ENCODE results near the gene C16orf54. TPM values are rescaled to one million over a fixed set of nuclear protein-coding genes. Genes with fewer than 3 reads are reported as not detected.
A peak's percentile ranks its signal among the peaks of the same experiment; 100 is the strongest.
"Not testable (repeated sequence)": the region's sequence is repeated elsewhere in the genome, so short reads cannot be mapped to it uniquely, and the experiment has no call there.

The C16orf54 gene
- total and polyA plus RNA-seq, 2 donors from 2014 or later: 0.39 to 4.9 TPM

- FAIRE-seq: no peak
- DNase-seq: peak in 1 of 5 donors; percentile 60
- Histone ChIP-seq H3K27ac (ENCODE audit: low read depth in 2 of 2, low read length in 2 of 2) (no peak overlapping the region), H3K4me3 (ENCODE audit: low read length in 3 of 3) (no peak overlapping the region), H3K4me1 (ENCODE audit: control insufficient read depth in 2 of 3, insufficient read depth in 2 of 3, low read depth in 1 of 3, low read length in 3 of 3) (peaks cover 0 to 2% (median 0%) of the 10 kb centered on the region in 3 donors), H3K9me3 (ENCODE audit: control insufficient read depth in 2 of 3, insufficient read depth in 1 of 3, low read length in 3 of 3) (no peaks in the 10 kb centered on the region), H3K36me3 (ENCODE audit: control insufficient read depth in 2 of 3, insufficient read depth in 3 of 3, low read length in 3 of 3) (peaks cover 0 to 2% (median 0%) of the 10 kb centered on the region in 3 donors), H3K27me3 (ENCODE audit: control insufficient read depth, insufficient read depth, low read length) (no peaks in the 10 kb centered on the region), H3K9ac (ENCODE audit: low read length in 3 of 3) (no peak overlapping the region)
- intact Hi-C loops (cut with DNase I): no loop called here
- TF ChIP-seq, protein P1, sequence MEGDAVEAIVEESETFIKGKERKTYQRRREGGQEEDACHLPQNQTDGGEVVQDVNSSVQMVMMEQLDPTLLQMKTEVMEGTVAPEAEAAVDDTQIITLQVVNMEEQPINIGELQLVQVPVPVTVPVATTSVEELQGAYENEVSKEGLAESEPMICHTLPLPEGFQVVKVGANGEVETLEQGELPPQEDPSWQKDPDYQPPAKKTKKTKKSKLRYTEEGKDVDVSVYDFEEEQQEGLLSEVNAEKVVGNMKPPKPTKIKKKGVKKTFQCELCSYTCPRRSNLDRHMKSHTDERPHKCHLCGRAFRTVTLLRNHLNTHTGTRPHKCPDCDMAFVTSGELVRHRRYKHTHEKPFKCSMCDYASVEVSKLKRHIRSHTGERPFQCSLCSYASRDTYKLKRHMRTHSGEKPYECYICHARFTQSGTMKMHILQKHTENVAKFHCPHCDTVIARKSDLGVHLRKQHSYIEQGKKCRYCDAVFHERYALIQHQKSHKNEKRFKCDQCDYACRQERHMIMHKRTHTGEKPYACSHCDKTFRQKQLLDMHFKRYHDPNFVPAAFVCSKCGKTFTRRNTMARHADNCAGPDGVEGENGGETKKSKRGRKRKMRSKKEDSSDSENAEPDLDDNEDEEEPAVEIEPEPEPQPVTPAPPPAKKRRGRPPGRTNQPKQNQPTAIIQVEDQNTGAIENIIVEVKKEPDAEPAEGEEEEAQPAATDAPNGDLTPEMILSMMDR (IDR thresholded peaks at IDR 0.05; ENCODE audit: borderline replicate concordance, extremely low read depth, insufficient read depth): no peak
Observed at GRCh38 chr16:29696881-29697331, 48.9 kb downstream of the C16orf54 start.

DNA sequence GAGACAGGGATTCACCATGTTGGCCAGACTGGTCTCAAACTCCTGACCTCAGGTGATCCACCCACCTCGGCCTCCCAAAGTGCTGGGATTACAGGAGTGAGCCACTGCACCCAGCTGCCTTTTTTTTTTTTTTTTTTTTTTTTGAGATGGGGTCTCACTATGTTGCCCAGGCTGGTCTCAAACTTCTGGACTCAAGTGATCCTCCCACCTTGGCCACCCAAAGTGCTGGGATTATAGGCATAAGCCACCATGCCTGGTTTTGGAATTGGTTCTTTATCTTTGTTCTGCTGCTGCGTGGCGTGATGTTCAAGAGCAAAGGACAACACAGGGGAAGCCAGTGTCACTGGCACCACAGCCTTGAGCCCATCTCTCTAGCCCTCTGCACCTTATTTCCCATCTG is 50.1 kb downstream of the C16orf54 start:
- H3K27ac ChIP-seq (ENCODE audit: low read depth in 2 of 2, low read length in 2 of 2); FAIRE-seq; H3K27me3 ChIP-seq (ENCODE audit: control insufficient read depth, insufficient read depth, low read length); H3K9ac ChIP-seq (ENCODE audit: low read length in 3 of 3); intact Hi-C loops (cut with DNase I); H3K4me1 ChIP-seq (ENCODE audit: control insufficient read depth in 2 of 3, insufficient read depth in 2 of 3, low read depth in 1 of 3, low read length in 3 of 3); H3K4me3 ChIP-seq (ENCODE audit: low read length in 3 of 3); H3K36me3 ChIP-seq (ENCODE audit: control insufficient read depth in 2 of 3, insufficient read depth in 3 of 3, low read length in 3 of 3); H3K9me3 ChIP-seq (ENCODE audit: control insufficient read depth in 2 of 3, insufficient read depth in 1 of 3, low read length in 3 of 3): not testable (repeated sequence)
- peak in 1 of 5 donors; percentile 2 for DNase-seq

DNA sequence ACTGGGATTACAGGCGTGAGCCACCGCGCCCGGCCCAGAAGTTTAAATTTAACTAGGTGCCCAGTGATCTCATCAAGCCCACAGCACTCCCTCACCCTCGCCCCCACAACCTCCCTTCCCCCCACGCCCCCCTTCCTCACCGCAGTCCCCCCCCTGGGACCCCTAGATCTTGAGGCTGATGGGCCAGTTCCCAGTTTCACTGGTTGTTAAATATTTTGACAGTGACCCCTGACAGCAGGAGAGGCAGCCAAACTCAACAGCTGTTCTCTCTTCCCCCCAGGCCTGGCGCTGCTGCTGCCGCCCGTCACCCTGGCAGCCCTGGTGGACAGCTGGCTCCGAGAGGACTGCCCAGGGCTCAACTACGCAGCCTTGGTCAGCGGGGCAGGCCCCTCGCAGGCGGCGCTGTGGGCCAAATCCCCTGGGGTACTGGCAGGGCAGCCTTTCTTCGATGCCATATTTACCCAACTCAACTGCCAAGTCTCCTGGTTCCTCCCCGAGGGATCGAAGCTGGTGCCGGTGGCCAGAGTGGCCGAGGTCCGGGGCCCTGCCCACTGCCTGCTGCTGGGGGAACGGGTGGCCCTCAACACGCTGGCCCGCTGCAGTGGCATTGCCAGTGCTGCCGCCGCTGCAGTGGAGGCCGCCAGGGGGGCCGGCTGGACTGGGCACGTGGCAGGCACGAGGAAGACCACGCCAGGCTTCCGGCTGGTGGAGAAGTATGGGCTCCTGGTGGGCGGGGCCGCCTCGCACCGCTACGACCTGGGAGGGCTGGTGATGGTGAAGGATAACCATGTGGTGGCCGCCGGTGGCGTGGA is 51.2 kb downstream of the C16orf54 start:
- intact Hi-C loops (cut with DNase I): no loop called here
- TF ChIP-seq, protein P1 (IDR thresholded peaks at IDR 0.05; ENCODE audit: borderline replicate concordance, extremely low read depth, insufficient read depth): no peak
- peaks cover 0 to 2% (median 0%) of the 10 kb centered on the region in 3 donors for H3K36me3 ChIP-seq (ENCODE audit: control insufficient read depth in 2 of 3, insufficient read depth in 3 of 3, low read length in 3 of 3)
- H3K4me3 ChIP-seq (ENCODE audit: low read length in 3 of 3): no peak overlapping the region
- H3K4me1 ChIP-seq (ENCODE audit: control insufficient read depth in 2 of 3, insufficient read depth in 2 of 3, low read depth in 1 of 3, low read length in 3 of 3): no peaks in the 10 kb centered on the region
- DNase-seq (peak in 2 of 5 donors; percentile 44 to 79), FAIRE-seq (no peak)
- H3K27me3 ChIP-seq (ENCODE audit: control insufficient read depth, insufficient read depth, low read length): no peaks in the 10 kb centered on the region
- no peak overlapping the region for H3K27ac ChIP-seq (ENCODE audit: low read depth in 2 of 2, low read length in 2 of 2)
- no peak overlapping the region for H3K9ac ChIP-seq (ENCODE audit: low read length in 3 of 3)
- H3K9me3 ChIP-seq (ENCODE audit: control insufficient read depth in 2 of 3, insufficient read depth in 1 of 3, low read length in 3 of 3): no peaks in the 10 kb centered on the region

- intact Hi-C loops (cut with DNase I): not testable (repeated sequence)
Observed at GRCh38 chr16:29692606-29693005, 53.2 kb downstream of the C16orf54 start.

More at GRCh38 chr16:29692606-29693005, 53.2 kb downstream of the C16orf54 start:
- not testable (repeated sequence) for FAIRE-seq; H3K36me3 ChIP-seq (ENCODE audit: control insufficient read depth in 2 of 3, insufficient read depth in 3 of 3, low read length in 3 of 3); H3K9me3 ChIP-seq (ENCODE audit: control insufficient read depth in 2 of 3, insufficient read depth in 1 of 3, low read length in 3 of 3); H3K27me3 ChIP-seq (ENCODE audit: control insufficient read depth, insufficient read depth, low read length); H3K4me1 ChIP-seq (ENCODE audit: control insufficient read depth in 2 of 3, insufficient read depth in 2 of 3, low read depth in 1 of 3, low read length in 3 of 3); H3K9ac ChIP-seq (ENCODE audit: low read length in 3 of 3); H3K4me3 ChIP-seq (ENCODE audit: low read length in 3 of 3); H3K27ac ChIP-seq (ENCODE audit: low read depth in 2 of 2, low read length in 2 of 2)
- peak in 1 of 5 donors; percentile 39 for DNase-seq

Other genes with a start within 250 kb of the C16orf54 start
- 68.1 TPM for gene NPIPB12, start 239.6 kb downstream of the C16orf54 start, total RNA-seq
- gene NPIPB12, start 239.6 kb downstream of the C16orf54 start, polyA plus RNA-seq (ENCODE audit: insufficient read depth, low read depth, low replicate concordance): 10.6 TPM
- 8.8 TPM for gene SPN, start 82.7 kb downstream of the C16orf54 start, total RNA-seq
- gene SPN, start 82.7 kb downstream of the C16orf54 start, polyA plus RNA-seq (ENCODE audit: insufficient read depth, low read depth, low replicate concordance): 1.0 TPM
- 13.9 TPM for gene QPRT, start 66.8 kb downstream of the C16orf54 start, total RNA-seq
- 168 TPM for gene QPRT, start 66.8 kb downstream of the C16orf54 start, polyA plus RNA-seq (ENCODE audit: insufficient read depth, low read depth, low replicate concordance)
- not detected for gene ZG16, start 32.3 kb upstream of the C16orf54 start, total RNA-seq
- gene ZG16, start 32.3 kb upstream of the C16orf54 start, polyA plus RNA-seq (ENCODE audit: insufficient read depth, low read depth, low replicate concordance): not detected
- gene KIF22, start 44.8 kb upstream of the C16orf54 start, total RNA-seq: 32.3 TPM
- gene KIF22, start 44.8 kb upstream of the C16orf54 start, polyA plus RNA-seq (ENCODE audit: insufficient read depth, low read depth, low replicate concordance): 42.9 TPM
- gene MAZ, start 60.5 kb upstream of the C16orf54 start, total RNA-seq: 137 TPM
- 85.5 TPM for gene MAZ, start 60.5 kb upstream of the C16orf54 start, polyA plus RNA-seq (ENCODE audit: insufficient read depth, low read depth, low replicate concordance)
- 1.9 TPM for gene PRRT2, start 66.2 kb upstream of the C16orf54 start, total RNA-seq
- 0.88 TPM for gene PRRT2, start 66.2 kb upstream of the C16orf54 start, polyA plus RNA-seq (ENCODE audit: insufficient read depth, low read depth, low replicate concordance)
- gene PAGR1, start 70.2 kb upstream of the C16orf54 start, total RNA-seq: 23.5 TPM
- gene PAGR1, start 70.2 kb upstream of the C16orf54 start, polyA plus RNA-seq (ENCODE audit: insufficient read depth, low read depth, low replicate concordance): 30.0 TPM
- 271 TPM for gene MVP, start 74.5 kb upstream of the C16orf54 start, total RNA-seq
- gene MVP, start 74.5 kb upstream of the C16orf54 start, polyA plus RNA-seq (ENCODE audit: insufficient read depth, low read depth, low replicate concordance): 123 TPM
- 85.9 TPM for gene CDIPT, start 117.2 kb upstream of the C16orf54 start, total RNA-seq
- gene CDIPT, start 117.2 kb upstream of the C16orf54 start, polyA plus RNA-seq (ENCODE audit: insufficient read depth, low read depth, low replicate concordance): 148 TPM
- gene SEZ6L2, start 153.6 kb upstream of the C16orf54 start, total RNA-seq: 32.4 TPM
- 9.1 TPM for gene SEZ6L2, start 153.6 kb upstream of the C16orf54 start, polyA plus RNA-seq (ENCODE audit: insufficient read depth, low read depth, low replicate concordance)
- 8.9 TPM for gene ASPHD1, start 154.5 kb upstream of the C16orf54 start, total RNA-seq
- gene ASPHD1, start 154.5 kb upstream of the C16orf54 start, polyA plus RNA-seq (ENCODE audit: insufficient read depth, low read depth, low replicate concordance): 6.1 TPM
- 25.8 TPM for gene KCTD13, start 180.2 kb upstream of the C16orf54 start, total RNA-seq
- 9.9 TPM for gene KCTD13, start 180.2 kb upstream of the C16orf54 start, polyA plus RNA-seq (ENCODE audit: insufficient read depth, low read depth, low replicate concordance)
- gene TMEM219, start 216.1 kb upstream of the C16orf54 start, total RNA-seq: 127 TPM
- 288 TPM for gene TMEM219, start 216.1 kb upstream of the C16orf54 start, polyA plus RNA-seq (ENCODE audit: insufficient read depth, low read depth, low replicate concordance)
- 54.3 TPM for gene TAOK2, start 227.9 kb upstream of the C16orf54 start, total RNA-seq
- gene TAOK2, start 227.9 kb upstream of the C16orf54 start, polyA plus RNA-seq (ENCODE audit: insufficient read depth, low read depth, low replicate concordance): 19.6 TPM
- 16.0 TPM for gene HIRIP3, start 249.6 kb upstream of the C16orf54 start, total RNA-seq
- 18.7 TPM for gene HIRIP3, start 249.6 kb upstream of the C16orf54 start, polyA plus RNA-seq (ENCODE audit: insufficient read depth, low read depth, low replicate concordance)

Measured in kidney (tissue), 14 donors.